Mucosa of stomach (tissue), 1 donor: ENCODE data around the gene FGD4.
A peak's percentile ranks its signal among the peaks of the same experiment; 100 is the strongest.

Source experiments
- H3K27me3 ChIP-seq: one replicate; pipeline ENCODE4 v1.7.0; 2013; ENCODE audit warnings: mild to moderate bottlenecking, low read length; ENCODE audit not compliant: control insufficient read depth, insufficient read depth
- H3K36me3 ChIP-seq: one replicate; pipeline ENCODE4 v1.7.0; 2013; ENCODE audit warnings: low read length; ENCODE audit not compliant: control insufficient read depth, insufficient read depth
- H3K4me1 ChIP-seq: one replicate; pipeline ENCODE4 v1.7.0; 2013; ENCODE audit warnings: mild to moderate bottlenecking, low read length; ENCODE audit not compliant: control insufficient read depth, insufficient read depth
- H3K4me3 ChIP-seq: one replicate; pipeline ENCODE4 v1.7.0; 2013; ENCODE audit warnings: low read length
- H3K9ac ChIP-seq: one replicate; pipeline ENCODE4 v1.7.0; 2013; ENCODE audit warnings: mild to moderate bottlenecking, low read length, moderate library complexity
- H3K9me3 ChIP-seq: one replicate; pipeline ENCODE4 v1.7.0; 2013; ENCODE audit warnings: mild to moderate bottlenecking, low read length, moderate library complexity; ENCODE audit not compliant: control insufficient read depth
- donor health status: Pancreatic carcinoma.

Gene FGD4

GRCh38 chr12:32399370-32400113, at the start of gene FGD4:
FGD4 (plus strand) TSS chr12:32399558.
- Histone ChIP-seq H3K27me3 (no peaks in the 10 kb centered on the region), H3K9me3 (no peaks in the 10 kb centered on the region), H3K4me3 (peak within 1 kb of the TSS; percentile 71), H3K4me1 (peaks cover 16% of the 10 kb centered on the region), H3K36me3 (no peaks in the 10 kb centered on the region), H3K9ac (peak within 1 kb of the TSS; percentile 96)

GRCh38 chr12:32353540-32353939, 45.8 kb upstream of the FGD4 start:
- no peaks in the 10 kb centered on the region for H3K36me3 ChIP-seq
- H3K9me3 ChIP-seq, result no peaks in the 10 kb centered on the region
- no peak overlapping the region for H3K9ac ChIP-seq
- H3K4me1 ChIP-seq, result no peaks in the 10 kb centered on the region
- no peak overlapping the region for H3K4me3 ChIP-seq
- no peaks in the 10 kb centered on the region for H3K27me3 ChIP-seq

GRCh38 chr12:32357601-32358249, 41.6 kb upstream of the FGD4 start:
- Histone ChIP-seq H3K4me1 (no peaks in the 10 kb centered on the region), H3K9me3 (no peaks in the 10 kb centered on the region), H3K9ac (no peak overlapping the region)

GRCh38 chr12:32360956-32361355, 38.4 kb upstream of the FGD4 start:
- Histone ChIP-seq H3K4me1 (peaks cover 4% of the 10 kb centered on the region), H3K4me3 (no peak overlapping the region), H3K9me3 (no peaks in the 10 kb centered on the region), H3K9ac (no peak overlapping the region), H3K27me3 (no peaks in the 10 kb centered on the region), H3K36me3 (no peaks in the 10 kb centered on the region)

More at GRCh38 chr12:32357601-32358249, 41.6 kb upstream of the FGD4 start:
- H3K27me3 ChIP-seq, result no peaks in the 10 kb centered on the region
- no peak overlapping the region for H3K4me3 ChIP-seq
- H3K36me3 ChIP-seq, result no peaks in the 10 kb centered on the region

- Histone ChIP-seq H3K9me3 (no peaks in the 10 kb centered on the region), H3K27me3 (no peaks in the 10 kb centered on the region), H3K9ac (no peak overlapping the region), H3K4me3 (no peak overlapping the region), H3K4me1 (peaks cover 4% of the 10 kb centered on the region), H3K36me3 (no peaks in the 10 kb centered on the region)
Observed at GRCh38 chr12:32362892-32363291, 36.5 kb upstream of the FGD4 start.

GRCh38 chr12:32365473-32366064, 33.8 kb upstream of the FGD4 start:
- Histone ChIP-seq H3K4me3 (no peak overlapping the region), H3K27me3 (no peaks in the 10 kb centered on the region)

GRCh38 chr12:32366714-32367113, 32.6 kb upstream of the FGD4 start:
- Histone ChIP-seq H3K27me3 (no peaks in the 10 kb centered on the region), H3K4me1 (peaks cover 4% of the 10 kb centered on the region), H3K9me3 (no peaks in the 10 kb centered on the region), H3K9ac (no peak overlapping the region), H3K4me3 (no peak overlapping the region), H3K36me3 (no peaks in the 10 kb centered on the region)

More at GRCh38 chr12:32365473-32366064, 33.8 kb upstream of the FGD4 start:
- Histone ChIP-seq H3K4me1 (peaks cover 4% of the 10 kb centered on the region), H3K9me3 (no peaks in the 10 kb centered on the region), H3K36me3 (no peaks in the 10 kb centered on the region), H3K9ac (no peak overlapping the region)

GRCh38 chr12:32367381-32367780, 32.0 kb upstream of the FGD4 start:
- Histone ChIP-seq H3K27me3 (no peaks in the 10 kb centered on the region), H3K4me3 (no peak overlapping the region), H3K4me1 (peaks cover 4% of the 10 kb centered on the region), H3K9ac (no peak overlapping the region), H3K36me3 (no peaks in the 10 kb centered on the region), H3K9me3 (no peaks in the 10 kb centered on the region)

- Histone ChIP-seq H3K36me3 (no peaks in the 10 kb centered on the region), H3K4me1 (peaks cover 4% of the 10 kb centered on the region), H3K27me3 (no peaks in the 10 kb centered on the region), H3K9ac (no peak overlapping the region), H3K4me3 (no peak overlapping the region), H3K9me3 (no peaks in the 10 kb centered on the region)
Observed at GRCh38 chr12:32369202-32369601, 30.2 kb upstream of the FGD4 start.

- no peak overlapping the region for H3K9ac ChIP-seq
Observed at GRCh38 chr12:32377344-32378055, 21.9 kb upstream of the FGD4 start.

GRCh38 chr12:32379213-32379612, 20.1 kb upstream of the FGD4 start:
- no peak overlapping the region for H3K4me3 ChIP-seq
- H3K9ac ChIP-seq, result no peak overlapping the region
- no peaks in the 10 kb centered on the region for H3K27me3 ChIP-seq
- H3K4me1 ChIP-seq, result no peaks in the 10 kb centered on the region
- H3K9me3 ChIP-seq, result no peaks in the 10 kb centered on the region
- H3K36me3 ChIP-seq, result no peaks in the 10 kb centered on the region

More at GRCh38 chr12:32377344-32378055, 21.9 kb upstream of the FGD4 start:
- Histone ChIP-seq H3K36me3 (no peaks in the 10 kb centered on the region), H3K27me3 (no peaks in the 10 kb centered on the region), H3K9me3 (no peaks in the 10 kb centered on the region), H3K4me1 (no peaks in the 10 kb centered on the region), H3K4me3 (no peak overlapping the region)

- no peaks in the 10 kb centered on the region for H3K27me3 ChIP-seq
- no peak overlapping the region for H3K9ac ChIP-seq
- no peaks in the 10 kb centered on the region for H3K36me3 ChIP-seq
- H3K9me3 ChIP-seq, result no peaks in the 10 kb centered on the region
- no peaks in the 10 kb centered on the region for H3K4me1 ChIP-seq
- H3K4me3 ChIP-seq, result no peak overlapping the region
Observed at GRCh38 chr12:32379667-32380066, 19.7 kb upstream of the FGD4 start.
